ENCODE measurements around the gene CACNA1S.

CACNA1S gene

GRCh38 chr1:201077116-201077515 lies 35.1 kb downstream of the CACNA1S start:
- no peak overlapping the region for H3K27ac ChIP-seq
- H3K4me2 ChIP-seq = no peak overlapping the region
- TF ChIP-seq Cebpa-rat (IDR thresholded peaks at IDR 0.05) = no peak
- H4K20me1 ChIP-seq = no peaks in the 10 kb centered on the region
- H3K9me3 ChIP-seq (replicated peaks in 1 of 11) = no peaks in the 10 kb centered on the region
- H3K4me1 ChIP-seq = peaks cover 0 to 15% (median 0%) of the 10 kb centered on the region in 10 experiments; a peak in 5 of 20 replicates
- no peak overlapping the region for H3K4me3 ChIP-seq
- H3K36me3 ChIP-seq = no peaks in the 10 kb centered on the region
- H3K27me3 ChIP-seq = no peaks in the 10 kb centered on the region
- H3K9ac ChIP-seq = no peak overlapping the region

GRCh38 chr1:201076092-201076491 lies 36.1 kb downstream of the CACNA1S start:
- Histone ChIP-seq H3K4me1 (peaks cover 0 to 22% (median 5%) of the 10 kb centered on the region in 10 experiments; a peak in 12 of 20 replicates), H3K4me3 (no peak overlapping the region), H3K27me3 (no peaks in the 10 kb centered on the region), H3K9ac (no peak overlapping the region), H3K36me3 (no peaks in the 10 kb centered on the region), H3K27ac (no peak overlapping the region), H3K9me3 (replicated peaks in 1 of 11) (no peaks in the 10 kb centered on the region), H4K20me1 (no peaks in the 10 kb centered on the region), H3K4me2 (no peak overlapping the region)
- no peak for TF ChIP-seq Cebpa-rat (IDR thresholded peaks at IDR 0.05)

- no peak overlapping the region for H3K4me3 ChIP-seq
These were observed 38.2 kb downstream of the CACNA1S start for GRCh38 chr1:201074018-201074417.

GRCh38 chr1:201072922-201073321 lies 39.3 kb downstream of the CACNA1S start:
- H3K27me3 ChIP-seq = no peaks in the 10 kb centered on the region
- H3K4me1 ChIP-seq = peaks cover 0 to 35% (median 19%) of the 10 kb centered on the region in 10 experiments; a peak in 17 of 20 replicates
- TF ChIP-seq Cebpa-rat (IDR thresholded peaks at IDR 0.05) = no peak
- no peak overlapping the region for H3K9ac ChIP-seq
- no peak overlapping the region for H3K27ac ChIP-seq
- no peaks in the 10 kb centered on the region for H3K36me3 ChIP-seq
- no peaks in the 10 kb centered on the region for H3K9me3 ChIP-seq (replicated peaks in 1 of 11)
- 0 out of 22 replicates have a peak, but pooled peaks cover 0 to 5% (median 0%) of the 10 kb centered on the region in 11 experiments for H4K20me1 ChIP-seq
- H3K4me3 ChIP-seq = no peak overlapping the region
- no peak overlapping the region for H3K4me2 ChIP-seq

More at GRCh38 chr1:201074018-201074417, 38.2 kb downstream of the CACNA1S start:
- H4K20me1 ChIP-seq = 0 out of 22 replicates have a peak, but pooled peaks cover 0 to 5% (median 0%) of the 10 kb centered on the region in 11 experiments
- no peaks in the 10 kb centered on the region for H3K36me3 ChIP-seq
- no peak overlapping the region for H3K4me2 ChIP-seq
- no peaks in the 10 kb centered on the region for H3K27me3 ChIP-seq
- peaks cover 0 to 26% (median 15%) of the 10 kb centered on the region in 10 experiments; a peak in 16 of 20 replicates for H3K4me1 ChIP-seq
- H3K9me3 ChIP-seq (replicated peaks in 1 of 11) = no peaks in the 10 kb centered on the region
- no peak overlapping the region for H3K9ac ChIP-seq
- no peak for TF ChIP-seq Cebpa-rat (IDR thresholded peaks at IDR 0.05)
- H3K27ac ChIP-seq = no peak overlapping the region

DNA sequence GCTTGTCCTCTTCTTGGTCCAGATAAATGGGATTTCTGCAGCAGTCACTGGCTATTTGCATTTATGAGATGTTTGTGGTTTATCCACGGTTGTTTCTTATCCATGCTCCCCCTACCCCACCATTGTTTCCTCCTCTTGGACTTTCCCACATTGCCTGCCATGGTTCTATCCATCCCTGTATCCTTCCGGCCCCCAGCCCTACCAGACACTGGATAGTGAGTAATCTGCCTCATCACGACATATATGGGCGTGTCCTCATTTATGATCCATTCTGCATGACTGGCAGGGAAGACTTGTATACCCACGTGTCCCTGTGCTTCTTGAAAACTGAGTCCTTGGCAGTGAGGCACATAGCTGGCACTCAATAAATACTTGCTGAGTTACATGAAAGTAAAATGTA lies 40.1 kb downstream of the CACNA1S start:
- H3K4me3 ChIP-seq = no peak overlapping the region
- H4K20me1 ChIP-seq = peaks cover 0 to 5% (median 0%) of the 10 kb centered on the region in 11 experiments; a peak in 1 of 22 replicates
- H3K27me3 ChIP-seq = no peaks in the 10 kb centered on the region
- no peak overlapping the region for H3K27ac ChIP-seq
- no peak for TF ChIP-seq Cebpa-rat (IDR thresholded peaks at IDR 0.05)
- H3K4me2 ChIP-seq = no peak overlapping the region
- H3K36me3 ChIP-seq = no peaks in the 10 kb centered on the region
- no peak overlapping the region for H3K9ac ChIP-seq
- H3K9me3 ChIP-seq (replicated peaks in 1 of 11) = no peaks in the 10 kb centered on the region
- peaks cover 3 to 35% (median 27%) of the 10 kb centered on the region in 10 experiments for H3K4me1 ChIP-seq

GRCh38 chr1:201069636-201070035 lies 42.6 kb downstream of the CACNA1S start:
- Histone ChIP-seq H3K9ac (no peak overlapping the region), H4K20me1 (peaks cover 0 to 7% (median 0%) of the 10 kb centered on the region in 11 experiments; a peak in 2 of 22 replicates), H3K4me3 (no peak overlapping the region), H3K4me2 (peak overlapping the region in 8 of 11 experiments; percentile 22 to 50 (median 30); a peak in 9 of 22 replicates), H3K9me3 (replicated peaks in 1 of 11) (no peaks in the 10 kb centered on the region), H3K4me1 (peaks cover 19 to 58% (median 43%) of the 10 kb centered on the region in 10 experiments), H3K27ac (no peak overlapping the region), H3K27me3 (no peaks in the 10 kb centered on the region), H3K36me3 (no peaks in the 10 kb centered on the region)
- no peak for TF ChIP-seq Cebpa-rat (IDR thresholded peaks at IDR 0.05)

DNA sequence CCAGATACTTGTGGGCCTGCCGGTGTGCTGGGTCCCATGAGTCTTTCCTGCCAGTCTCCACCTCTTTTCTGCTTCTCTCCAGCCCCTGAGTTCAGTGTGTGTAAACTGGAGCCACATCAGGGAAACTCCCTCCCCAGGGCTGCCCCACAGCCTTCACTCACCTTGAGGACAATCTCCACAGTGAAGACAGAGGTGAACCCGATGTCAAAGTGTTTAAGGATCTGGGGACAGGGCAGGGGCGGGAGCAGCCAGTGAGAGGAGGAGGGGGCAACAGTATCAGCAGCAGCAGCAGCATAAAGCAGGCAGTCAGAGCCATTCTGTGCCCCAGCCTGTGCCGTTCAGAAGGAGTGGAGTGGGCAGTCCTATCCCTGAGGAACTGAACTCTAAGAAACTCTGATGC lies 43.2 kb downstream of the CACNA1S start:
- Histone ChIP-seq H3K27ac (no peak overlapping the region), H3K36me3 (no peaks in the 10 kb centered on the region), H3K27me3 (no peaks in the 10 kb centered on the region), H3K4me1 (peaks cover 19 to 62% (median 43%) of the 10 kb centered on the region in 10 experiments), H3K4me2 (peak overlapping the region in 8 of 11 experiments; percentile 22 to 50 (median 30); a peak in 13 of 22 replicates), H4K20me1 (peaks cover 0 to 7% (median 0%) of the 10 kb centered on the region in 11 experiments; a peak in 2 of 22 replicates), H3K4me3 (no peak overlapping the region), H3K9me3 (replicated peaks in 1 of 11) (no peaks in the 10 kb centered on the region), H3K9ac (no peak overlapping the region; a peak in 1 of 22 replicates)
- TF ChIP-seq Cebpa-rat (IDR thresholded peaks at IDR 0.05) = no peak

- H3K27me3 ChIP-seq = no peaks in the 10 kb centered on the region
- peak overlapping the region in 6 of 11 experiments; percentile 26 to 67 (median 50); a peak in 8 of 22 replicates for H3K27ac ChIP-seq
- peaks cover 19 to 82% (median 56%) of the 10 kb centered on the region in 10 experiments for H3K4me1 ChIP-seq
- no peaks in the 10 kb centered on the region for H3K9me3 ChIP-seq (replicated peaks in 1 of 11)
- H3K36me3 ChIP-seq = no peaks in the 10 kb centered on the region
- peaks cover 0 to 7% (median 0%) of the 10 kb centered on the region in 11 experiments; a peak in 2 of 22 replicates for H4K20me1 ChIP-seq
- H3K9ac ChIP-seq = peak overlapping the region in 6 of 11 experiments; percentile 5 to 60 (median 20); a peak in 5 of 22 replicates
- peak in 2 of 11 experiments; percentile 42 to 43; a peak in 4 of 22 replicates for TF ChIP-seq Cebpa-rat (IDR thresholded peaks at IDR 0.05)
- H3K4me2 ChIP-seq = peak overlapping the region; percentile 51 to 93 (median 84)
- peak overlapping the region in 1 of 10 experiments; percentile 20; a peak in 1 of 20 replicates for H3K4me3 ChIP-seq
These were observed 45.2 kb downstream of the CACNA1S start for GRCh38 chr1:201066986-201067385.

GRCh38 chr1:201065686-201066085 lies 46.5 kb downstream of the CACNA1S start:
- H3K36me3 ChIP-seq = no peaks in the 10 kb centered on the region
- H3K4me3 ChIP-seq = no peak overlapping the region
- peaks cover 19 to 86% (median 64%) of the 10 kb centered on the region in 10 experiments for H3K4me1 ChIP-seq
- peak overlapping the region in 1 of 11 experiments; percentile 60; a peak in 2 of 22 replicates for H3K9ac ChIP-seq
- H4K20me1 ChIP-seq = peaks cover 0 to 7% (median 0%) of the 10 kb centered on the region in 11 experiments; a peak in 2 of 22 replicates
- peak overlapping the region in 2 of 11 experiments; percentile 61 to 67; a peak in 5 of 22 replicates for H3K27ac ChIP-seq
- H3K27me3 ChIP-seq = no peaks in the 10 kb centered on the region
- TF ChIP-seq Cebpa-rat (IDR thresholded peaks at IDR 0.05) = no peak
- peak overlapping the region; percentile 51 to 93 (median 84) for H3K4me2 ChIP-seq
- no peaks in the 10 kb centered on the region for H3K9me3 ChIP-seq (replicated peaks in 1 of 11)

Data from BLaER1 treated with 17β-estradiol and CSF1 and Interleukin-3, amounts not matched to agents 10 nM and 100 nM (cell line).